Measurements from ENCODE around the gene KLHL3. TPM values are rescaled to one million over a fixed set of nuclear protein-coding genes. Genes with fewer than 3 reads are reported as not detected.

Gene KLHL3
- total RNA-seq, 2 donors from 2014 or later, result 4.4 to 6.3 TPM

GRCh38 chr5:137714946-137715345 is 20.9 kb downstream of the KLHL3 start:
- Histone ChIP-seq H3K9me3 (no peaks in the 10 kb centered on the region), H3K27ac (no peak overlapping the region), H3K27me3 (no peaks in the 10 kb centered on the region), H3K9ac (ENCODE audit: low read depth in 2 of 2, low read length in 2 of 2) (no peak overlapping the region), H3K4me3 (no peak overlapping the region), H3K36me3 (no peaks in the 10 kb centered on the region), H3K4me1 (no peaks in the 10 kb centered on the region)
- no peak for DNase-seq
- intact Hi-C loops (cut with DNase I), result no loop called here
- TF ChIP-seq CTCF (IDR thresholded peaks at IDR 0.05), result no peak

- no peak overlapping the region for H3K9ac ChIP-seq (ENCODE audit: low read depth in 2 of 2, low read length in 2 of 2)
- H3K4me3 ChIP-seq, result no peak overlapping the region
- no peak for DNase-seq
- no peaks in the 10 kb centered on the region for H3K27me3 ChIP-seq
- H3K9me3 ChIP-seq, result no peaks in the 10 kb centered on the region
- TF ChIP-seq CTCF (IDR thresholded peaks at IDR 0.05), result no peak
- intact Hi-C loops (cut with DNase I), result no loop called here
- no peaks in the 10 kb centered on the region for H3K4me1 ChIP-seq
- H3K27ac ChIP-seq, result no peak overlapping the region
- H3K36me3 ChIP-seq, result no peaks in the 10 kb centered on the region
These were observed 21.4 kb downstream of the KLHL3 start for GRCh38 chr5:137714494-137714893.

GRCh38 chr5:137712139-137712667 is 23.7 kb downstream of the KLHL3 start:
- no peak for TF ChIP-seq CTCF (IDR thresholded peaks at IDR 0.05)
- intact Hi-C loops (cut with DNase I), result no loop called here
- no peak for DNase-seq
- H3K9me3 ChIP-seq, result no peaks in the 10 kb centered on the region
- no peaks in the 10 kb centered on the region for H3K36me3 ChIP-seq
- H3K4me3 ChIP-seq, result no peak overlapping the region
- no peak overlapping the region for H3K9ac ChIP-seq (ENCODE audit: low read depth in 2 of 2, low read length in 2 of 2)
- H3K27ac ChIP-seq, result no peak overlapping the region
- no peaks in the 10 kb centered on the region for H3K4me1 ChIP-seq
- H3K27me3 ChIP-seq, result no peaks in the 10 kb centered on the region

GRCh38 chr5:137710086-137710485 is 25.8 kb downstream of the KLHL3 start:
- intact Hi-C loops (cut with DNase I), result no loop called here
- no peak for TF ChIP-seq CTCF (IDR thresholded peaks at IDR 0.05)
- no peak overlapping the region for H3K27ac ChIP-seq
- no peaks in the 10 kb centered on the region for H3K27me3 ChIP-seq
- no peak overlapping the region for H3K9ac ChIP-seq (ENCODE audit: low read depth in 2 of 2, low read length in 2 of 2)
- no peak for DNase-seq
- no peaks in the 10 kb centered on the region for H3K4me1 ChIP-seq
- H3K9me3 ChIP-seq, result no peaks in the 10 kb centered on the region
- no peak overlapping the region for H3K4me3 ChIP-seq
- H3K36me3 ChIP-seq, result no peaks in the 10 kb centered on the region

GRCh38 chr5:137708796-137709559 is 26.9 kb downstream of the KLHL3 start:
- no peaks in the 10 kb centered on the region for H3K4me1 ChIP-seq
- H3K27ac ChIP-seq, result no peak overlapping the region
- no peak for DNase-seq
- H3K27me3 ChIP-seq, result no peaks in the 10 kb centered on the region
- no peaks in the 10 kb centered on the region for H3K9me3 ChIP-seq
- TF ChIP-seq CTCF (IDR thresholded peaks at IDR 0.05), result no peak
- no peak overlapping the region for H3K9ac ChIP-seq (ENCODE audit: low read depth in 2 of 2, low read length in 2 of 2)
- intact Hi-C loops (cut with DNase I), result no loop called here
- H3K36me3 ChIP-seq, result no peaks in the 10 kb centered on the region
- H3K4me3 ChIP-seq, result no peak overlapping the region

Data from colonic mucosa (tissue), 4 donors.